GM12872 (cell line): Measurements from ENCODE around the gene ALPK3.

Experiments
- CTCF ChIP-seq: IDR thresholded peaks from 3 replicates; pipeline ENCODE4 v1.5.1; 2011; ENCODE audit warnings: low read depth, mild to moderate bottlenecking, low read length, moderate library complexity; ENCODE audit not compliant: insufficient read depth

Gene ALPK3

GRCh38 chr15:84904419-84904818, 87.3 kb downstream of the ALPK3 start:
- no peak for TF ChIP-seq CTCF

DNA sequence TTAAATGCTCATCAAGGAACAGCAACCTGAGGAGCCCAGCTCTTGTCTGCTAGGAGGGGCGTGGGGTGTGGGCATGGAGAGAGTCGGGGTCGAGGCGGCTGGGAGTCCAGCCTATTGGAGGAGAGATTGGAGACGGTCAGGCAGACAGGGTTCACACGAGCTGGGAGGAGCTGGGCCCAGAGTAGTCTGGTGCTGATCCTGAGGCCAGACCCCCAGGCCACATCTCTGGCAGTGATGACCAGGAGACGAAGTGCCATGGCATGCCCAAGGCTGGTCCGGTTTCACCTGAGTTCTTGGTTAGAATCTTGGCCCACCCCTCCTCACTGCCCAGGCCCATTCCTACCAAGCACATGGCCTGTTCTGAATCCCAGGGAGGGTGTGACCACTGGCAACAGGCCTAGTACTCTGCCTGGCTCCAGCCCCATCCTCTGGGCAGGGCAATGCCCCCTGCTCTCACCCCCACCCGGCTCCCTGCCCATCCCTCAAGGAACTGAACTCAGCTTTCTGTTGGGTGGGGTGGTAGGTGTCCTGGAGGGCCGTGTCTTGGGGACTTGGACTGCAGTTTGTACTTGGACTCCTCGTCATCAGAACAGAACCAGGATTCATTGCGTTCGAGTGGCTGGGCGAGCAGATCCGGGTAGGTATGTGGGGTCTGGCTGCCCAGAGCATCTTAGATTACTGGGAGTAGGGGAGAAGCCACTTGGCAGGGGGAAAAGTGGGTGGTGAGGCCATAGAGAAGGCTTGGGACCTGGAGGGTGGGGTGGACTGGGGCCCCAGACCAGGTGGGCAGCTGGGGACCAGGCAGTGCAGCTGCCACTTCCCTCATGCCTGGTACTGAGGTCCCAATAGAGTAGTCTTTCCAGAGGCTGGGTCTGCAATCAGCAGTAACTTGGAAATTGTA, 88.1 kb downstream of the ALPK3 start:
- no peak for TF ChIP-seq CTCF

- TF ChIP-seq CTCF: no peak
These were observed 90.6 kb downstream of the ALPK3 start for GRCh38 chr15:84907731-84908130.

DNA sequence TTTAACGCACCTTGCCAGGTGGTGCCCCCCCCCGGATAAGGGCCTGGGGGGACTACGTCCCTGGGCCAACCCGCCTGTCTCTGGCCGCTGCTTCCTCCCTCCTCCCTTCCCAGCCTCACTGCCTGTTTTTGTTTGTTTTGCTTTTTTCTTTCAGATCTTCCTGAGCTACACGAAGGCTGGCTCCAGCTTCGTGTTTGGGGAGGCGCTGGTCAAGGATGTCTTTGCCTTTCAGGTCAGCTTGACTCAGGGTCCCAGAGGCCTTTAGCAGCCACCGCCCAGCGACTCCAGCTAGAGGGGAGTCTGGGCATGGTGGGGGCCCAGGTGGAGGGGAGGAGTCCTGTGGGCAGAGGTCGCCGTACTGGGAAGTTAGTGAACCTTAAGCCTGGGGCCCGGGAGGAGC, 91.4 kb downstream of the ALPK3 start:
- no peak for TF ChIP-seq CTCF

- no peak for TF ChIP-seq CTCF
These were observed 91.9 kb downstream of the ALPK3 start for GRCh38 chr15:84909029-84909428.

- TF ChIP-seq CTCF: no peak
These were observed 92.6 kb downstream of the ALPK3 start for GRCh38 chr15:84909782-84910181.

GRCh38 chr15:84910928-84911623, 93.9 kb downstream of the ALPK3 start:
- no peak for TF ChIP-seq CTCF
